CD4-positive, alpha-beta T cell treated with Interleukin-4 for 1 hour (primary cell): ENCODE results near the gene TMEM217.
"Not testable (repeated sequence)": the region's sequence is repeated elsewhere in the genome, so short reads cannot be mapped to it uniquely, and the experiment has no call there.

Source experiments
- DNase-seq, 2 donors: peaks; one replicate each; pipeline ENCODE4 v3.0.0-alpha.2; 2020 to 2022

Gene TMEM217

GRCh38 chr6:37257634-37258404 is at the start of gene TMEM217, which contains the start of gene TBC1D22B:
Gene TMEM217 (minus strand): TSS chr6:37258144. CDS start chr6:37219030, 39,114 bp downstream.
Gene TBC1D22B (plus strand): TSS chr6:37257772. CDS start chr6:37257918, 146 bp downstream.
- peak; percentile 95 to 96 for DNase-seq

GRCh38 chr6:37307484-37307883 is 49.5 kb upstream of the TMEM217 start:
- not testable (repeated sequence) for DNase-seq

- DNase-seq: no peak
These were observed 48.8 kb upstream of the TMEM217 start for GRCh38 chr6:37306624-37307222.

- DNase-seq: no peak
These were observed 48.0 kb upstream of the TMEM217 start for GRCh38 chr6:37305841-37306425.

GRCh38 chr6:37304766-37305165 is 46.8 kb upstream of the TMEM217 start:
- DNase-seq: no peak

- no peak for DNase-seq
These were observed 46.1 kb upstream of the TMEM217 start for GRCh38 chr6:37303891-37304503.

- DNase-seq: no peak
These were observed 45.2 kb upstream of the TMEM217 start for GRCh38 chr6:37303091-37303660.

GRCh38 chr6:37302086-37302686 is 44.2 kb upstream of the TMEM217 start:
- DNase-seq: no peak

- DNase-seq: no peak
These were observed 42.0 kb upstream of the TMEM217 start for GRCh38 chr6:37299990-37300389.

- no peak for DNase-seq
These were observed 41.0 kb upstream of the TMEM217 start for GRCh38 chr6:37298958-37299357.

- not testable (repeated sequence) for DNase-seq
These were observed 39.7 kb upstream of the TMEM217 start for GRCh38 chr6:37297637-37298036.

GRCh38 chr6:37293426-37293825 is 35.5 kb upstream of the TMEM217 start:
- no peak for DNase-seq

GRCh38 chr6:37289931-37290330 is 32.0 kb upstream of the TMEM217 start:
- DNase-seq: peak in 1 of 2 donors; percentile 53

- DNase-seq: no peak
These were observed 30.3 kb upstream of the TMEM217 start for GRCh38 chr6:37288247-37288646.

GRCh38 chr6:37287519-37288157 is 29.7 kb upstream of the TMEM217 start:
- no peak for DNase-seq

- no peak for DNase-seq
These were observed 27.9 kb upstream of the TMEM217 start for GRCh38 chr6:37285861-37286311.

- no peak for DNase-seq
These were observed 26.8 kb upstream of the TMEM217 start for GRCh38 chr6:37284781-37285180.

GRCh38 chr6:37283671-37284151 is 25.8 kb upstream of the TMEM217 start:
- no peak for DNase-seq

GRCh38 chr6:37283268-37283667 is 25.3 kb upstream of the TMEM217 start:
- DNase-seq: no peak

GRCh38 chr6:37282371-37282770 is 24.4 kb upstream of the TMEM217 start:
- no peak for DNase-seq

- DNase-seq: no peak
These were observed 22.4 kb upstream of the TMEM217 start for GRCh38 chr6:37280162-37280887.
